ENCODE measurements around the gene ECM1.

ECM1 gene

GRCh38 chr1:150516050-150516591 lies 8.2 kb downstream of the ECM1 start:
- H3K27ac ChIP-seq (ENCODE audit: low read length) = no peak overlapping the region
- no peaks in the 10 kb centered on the region for H3K9me3 ChIP-seq (replicated peaks; ENCODE audit: insufficient read depth, low read length)
- 0 out of 2 replicates have a peak, but pooled peaks cover 6% of the 10 kb centered on the region for H3K4me1 ChIP-seq (ENCODE audit: low read length)
- peak overlapping the region; percentile 96 for H3K4me2 ChIP-seq (ENCODE audit: low read depth, low read length)
- no peaks in the 10 kb centered on the region for H3K79me2 ChIP-seq (ENCODE audit: low read length)
- H3F3A ChIP-seq (ENCODE audit: insufficient read depth, low read length) = no peaks in the 10 kb centered on the region
- H4K20me1 ChIP-seq (ENCODE audit: insufficient read depth, low read length) = no peaks in the 10 kb centered on the region
- H3K9ac ChIP-seq (ENCODE audit: low read length) = peak overlapping the region; percentile 58; the same call in 1 of the 2 replicates
- no peaks in the 10 kb centered on the region for H3K9me2 ChIP-seq (replicated peaks; ENCODE audit: insufficient read depth, low read length)
- TF ChIP-seq CTCF (IDR thresholded peaks at IDR 0.05; ENCODE audit: low read length) = no peak
- peak overlapping the region; percentile 92 for H2AFZ ChIP-seq (ENCODE audit: low read length)
- DNase-seq = peak; percentile 20
- no peaks in the 10 kb centered on the region for H3K36me3 ChIP-seq (replicated peaks; ENCODE audit: insufficient read depth, low read length)
- peak overlapping the region; percentile 87 for H3K4me3 ChIP-seq (ENCODE audit: low read length)
- H3K27me3 ChIP-seq (replicated peaks; ENCODE audit: insufficient read depth, low read length) = no peaks in the 10 kb centered on the region

- Histone ChIP-seq H3K9ac (ENCODE audit: low read length) (no peak overlapping the region), H2AFZ (ENCODE audit: low read length) (peak overlapping the region; percentile 92), H3K27ac (ENCODE audit: low read length) (no peak overlapping the region)
These were observed 8.7 kb downstream of the ECM1 start for GRCh38 chr1:150516616-150517015.

GRCh38 chr1:150521196-150521968 lies 13.5 kb downstream of the ECM1 start:
- H3K4me2 ChIP-seq (ENCODE audit: low read depth, low read length) = no peak overlapping the region
- no peak for DNase-seq

More at GRCh38 chr1:150516616-150517015, 8.7 kb downstream of the ECM1 start:
- Histone ChIP-seq H3K4me1 (ENCODE audit: low read length) (0 out of 2 replicates have a peak, but pooled peaks cover 6% of the 10 kb centered on the region), H3K36me3 (replicated peaks; ENCODE audit: insufficient read depth, low read length) (no peaks in the 10 kb centered on the region), H3K4me2 (ENCODE audit: low read depth, low read length) (peak overlapping the region; percentile 96; the same call in 1 of the 2 replicates), H3F3A (ENCODE audit: insufficient read depth, low read length) (no peaks in the 10 kb centered on the region), H4K20me1 (ENCODE audit: insufficient read depth, low read length) (no peaks in the 10 kb centered on the region), H3K4me3 (ENCODE audit: low read length) (peak overlapping the region; percentile 87; the same call in 1 of the 2 replicates), H3K79me2 (ENCODE audit: low read length) (no peaks in the 10 kb centered on the region), H3K9me2 (replicated peaks; ENCODE audit: insufficient read depth, low read length) (no peaks in the 10 kb centered on the region), H3K27me3 (replicated peaks; ENCODE audit: insufficient read depth, low read length) (no peaks in the 10 kb centered on the region), H3K9me3 (replicated peaks; ENCODE audit: insufficient read depth, low read length) (no peaks in the 10 kb centered on the region)
- no peak for DNase-seq
- TF ChIP-seq CTCF (IDR thresholded peaks at IDR 0.05; ENCODE audit: low read length) = no peak
- TF ChIP-seq EZH2phosphoT487 (IDR thresholded peaks at IDR 0.05; ENCODE audit: low read length) = no peak
- no peak for TF ChIP-seq EZH2 (optimal IDR thresholded peaks at IDR 0.05; ENCODE audit: low read depth, low read length)

More at GRCh38 chr1:150521196-150521968, 13.5 kb downstream of the ECM1 start:
- Histone ChIP-seq H3F3A (ENCODE audit: insufficient read depth, low read length) (no peaks in the 10 kb centered on the region), H3K27me3 (replicated peaks; ENCODE audit: insufficient read depth, low read length) (no peaks in the 10 kb centered on the region), H3K9ac (ENCODE audit: low read length) (no peak overlapping the region), H3K79me2 (ENCODE audit: low read length) (no peaks in the 10 kb centered on the region), H3K4me1 (ENCODE audit: low read length) (0 out of 2 replicates have a peak, but pooled peaks cover 3% of the 10 kb centered on the region), H4K20me1 (ENCODE audit: insufficient read depth, low read length) (no peaks in the 10 kb centered on the region), H3K36me3 (replicated peaks; ENCODE audit: insufficient read depth, low read length) (no peaks in the 10 kb centered on the region), H2AFZ (ENCODE audit: low read length) (no peak overlapping the region), H3K9me2 (replicated peaks; ENCODE audit: insufficient read depth, low read length) (no peaks in the 10 kb centered on the region), H3K27ac (ENCODE audit: low read length) (no peak overlapping the region), H3K9me3 (replicated peaks; ENCODE audit: insufficient read depth, low read length) (no peaks in the 10 kb centered on the region), H3K4me3 (ENCODE audit: low read length) (no peak overlapping the region)
- TF ChIP-seq EZH2 (optimal IDR thresholded peaks at IDR 0.05; ENCODE audit: low read depth, low read length) (no peak), CTCF (IDR thresholded peaks at IDR 0.05; ENCODE audit: low read length) (no peak), EZH2phosphoT487 (IDR thresholded peaks at IDR 0.05; ENCODE audit: low read length) (no peak)

All from MM.1S (cell line).